CD14-positive monocyte (primary cell): ENCODE results near the gene PHLDA2. TPM values are rescaled to one million over a fixed set of nuclear protein-coding genes. Genes with fewer than 3 reads are reported as not detected.

ENCODE experiments used
- DNase-seq, 3 donors: peaks; one replicate each; pipeline ENCODE4 v3.0.0-alpha.2; 2011 to 2022
- H2AFZ ChIP-seq: 2 replicates; pipeline ENCODE4 v1.6.0; 2012; ENCODE audit warnings: mild to moderate bottlenecking, low read depth, low read length, inconsistent platforms; ENCODE audit not compliant: insufficient read depth, poor library complexity, severe bottlenecking
- H3K27ac ChIP-seq, 2 donors: 1 replicate in 1 of 2; 2 replicates in 1 of 2; pipeline ENCODE4 v1.5.1; 2012 to 2013; ENCODE audit warnings: low read length in 2 of 2, control low read depth in 1 of 2, inconsistent platforms in 1 of 2, low read depth in 1 of 2, mild to moderate bottlenecking in 1 of 2
- H3K27me3 ChIP-seq, 2 donors: one replicate each; pipeline versions ENCODE4 v1.6.0 to v1.6.1; 2011 to 2013; ENCODE audit warnings: low read length in 2 of 2; ENCODE audit not compliant: control insufficient read depth in 2 of 2, insufficient read depth in 2 of 2
- H3K36me3 ChIP-seq, 2 donors: replicated peaks in 1 of 2; 1 replicate in 1 of 2; 2 replicates in 1 of 2; pipeline versions ENCODE4 v1.5.1 to v1.6.1; 2012 to 2013; ENCODE audit warnings: low read length in 2 of 2, control low read depth in 1 of 2, inconsistent platforms in 1 of 2, mild to moderate bottlenecking in 1 of 2; ENCODE audit not compliant: insufficient read depth in 2 of 2, control insufficient read depth in 1 of 2
- H3K4me1 ChIP-seq, 2 donors: 1 replicate in 1 of 2; 2 replicates in 1 of 2; pipeline versions ENCODE4 v1.5.1 to v1.6.1; 2012 to 2013; ENCODE audit warnings: low read length in 2 of 2, control low read depth in 1 of 2, inconsistent platforms in 1 of 2, mild to moderate bottlenecking in 1 of 2, moderate library complexity in 1 of 2; ENCODE audit not compliant: insufficient read depth in 2 of 2, control insufficient read depth in 1 of 2
- H3K4me2 ChIP-seq: replicated peaks from 2 replicates; pipeline ENCODE3; 2012; ENCODE audit warnings: low read length, moderate library complexity, mild to moderate bottlenecking; ENCODE audit not compliant: poor library complexity, severe bottlenecking; ENCODE audit errors: extremely low read depth
- H3K4me3 ChIP-seq, 3 experiments: fragments of 200-600 bp in 1 of 3; sonication (generic) in 1 of 3; replicated peaks in 1 of 3; 1 replicate in 2 of 3; 2 replicates in 1 of 3; pipeline ENCODE4 v1.5.1; 2011 to 2013; ENCODE audit warnings: low read length in 3 of 3, mild to moderate bottlenecking in 3 of 3, control low read depth in 2 of 3, low read depth in 2 of 3, inconsistent platforms in 1 of 3, moderate library complexity in 1 of 3
- H3K79me2 ChIP-seq: 2 replicates; pipeline ENCODE4 v1.6.0; 2012; ENCODE audit warnings: mild to moderate bottlenecking, control low read depth, inconsistent platforms, low read length, moderate library complexity; ENCODE audit not compliant: insufficient read depth
- H3K9ac ChIP-seq: 2 replicates; pipeline ENCODE4 v1.6.0; 2017; ENCODE audit warnings: low read length, mild to moderate bottlenecking; ENCODE audit not compliant: insufficient read depth, poor library complexity, severe bottlenecking
- H3K9me3 ChIP-seq, 2 donors: replicated peaks in 1 of 2; 1 replicate in 1 of 2; 2 replicates in 1 of 2; pipeline versions ENCODE4 v1.5.1 to v1.6.1; 2012 to 2013; ENCODE audit warnings: low read length in 2 of 2, control low read depth in 1 of 2; ENCODE audit not compliant: control insufficient read depth in 1 of 2, insufficient read depth in 1 of 2
- H4K20me1 ChIP-seq: 2 replicates; pipeline ENCODE4 v1.6.0; 2012; ENCODE audit warnings: mild to moderate bottlenecking, low read length, control low read depth, moderate library complexity; ENCODE audit not compliant: insufficient read depth
- H3K27ac Mint-ChIP-seq, 7 donors: one replicate each; pipeline ENCODE4 v1.8.0; 2020; ENCODE audit warnings: mild to moderate bottlenecking in 7 of 7, mixed read lengths in 7 of 7, moderate library complexity in 6 of 7, inconsistent platforms in 2 of 7
- H3K27me3 Mint-ChIP-seq, 3 donors: one replicate each; pipeline ENCODE4 v1.8.0; 2021 to 2022; ENCODE audit warnings: low read depth in 3 of 3, mild to moderate bottlenecking in 3 of 3, mixed read lengths in 3 of 3, moderate library complexity in 3 of 3, inconsistent platforms in 1 of 3
- H3K36me3 Mint-ChIP-seq, 2 donors: one replicate each; pipeline ENCODE4 v1.8.0; 2020; ENCODE audit warnings: mixed read lengths in 2 of 2, inconsistent platforms in 1 of 2, mild to moderate bottlenecking in 1 of 2
- H3K4me1 Mint-ChIP-seq: one replicate; pipeline ENCODE4 v1.8.0; 2020; ENCODE audit warnings: mild to moderate bottlenecking, mixed read lengths
- H3K4me3 Mint-ChIP-seq, 2 donors: one replicate each; pipeline ENCODE4 v1.8.0; 2020; ENCODE audit warnings: mild to moderate bottlenecking in 2 of 2, mixed read lengths in 2 of 2, moderate library complexity in 1 of 2
- H3K9me3 Mint-ChIP-seq, 7 donors: one replicate each; pipeline ENCODE4 v1.8.0; 2020 to 2022; ENCODE audit warnings: mixed read lengths in 7 of 7, mild to moderate bottlenecking in 6 of 7, moderate library complexity in 6 of 7, inconsistent platforms in 2 of 7
- CTCF ChIP-seq: fragments of 200-600 bp; IDR thresholded peaks from one replicate; pipeline ENCODE4 v1.8.0; 2022; ENCODE audit warnings: antibody characterized with exemption, mild to moderate bottlenecking
- WGBS: methylation state at CpG from one replicate; pipeline ENCODE4 v1.1.5; 2013; ENCODE audit warnings: missing lambda C conversion rate; ENCODE audit not compliant: insufficient coverage; 5-methylcytosine and 5-hydroxymethylcytosine counted together
- intact Hi-C, 2 donors: fragments of 100-400 bp; cut with micrococcal nuclease; formaldehyde crosslinking; loops; one replicate each; pipeline versions ENCODE4 v1.15.0 to v1.15.1; 2023
- polyA plus RNA-seq, 3 donors: library from polyadenylated mRNA; depleted of rRNA in 1 of 3; unstranded in 2 of 3; stranded (reverse) in 1 of 3; fragments of 300-500 nt in 2 of 3; fragments of >200 nt in 1 of 3; fragmentation: Illumina TruSeq in 2 of 3; gene quantifications; 1 replicate in 2 of 3; 2 replicates in 1 of 3; pipeline ENCODE4 v1.2.3, GENCODE V29; 2012 to 2021
- small RNA-seq: library from RNA; depleted of rRNA; stranded (forward); fragments of <200 nt; gene quantifications from one replicate; pipeline ENCODE3, GENCODE V24; 2012; ENCODE audit warnings: low read depth; ENCODE audit not compliant: insufficient read length

Gene PHLDA2
- polyA plus RNA-seq, 3 donors, result 2.6 to 54.5 (median 4.7) TPM

GRCh38 chr11:2878782-2879181 lies 50.4 kb downstream of the PHLDA2 start:
- peaks cover 6% of the 10 kb centered on the region for H3K4me1 Mint-ChIP-seq
- Histone ChIP-seq H4K20me1 (no peaks in the 10 kb centered on the region), H3K4me2 (no peak overlapping the region), H3K36me3 (no peaks in the 10 kb centered on the region), H3K27me3 (peaks cover 9 to 23% of the 10 kb centered on the region in 2 donors), H2AFZ (no peak overlapping the region), H3K9me3 (peaks cover 0 to 21% of the 10 kb centered on the region in 2 donors), H3K27ac (no peak overlapping the region), H3K4me1 (peaks cover 2 to 3% of the 10 kb centered on the region in 2 donors), H3K4me3 (no peak overlapping the region), H3K79me2 (no peaks in the 10 kb centered on the region), H3K9ac (no peak overlapping the region)
- intact Hi-C loops, result no loop called here
- H3K27me3 Mint-ChIP-seq, result peaks cover 26 to 44% (median 33%) of the 10 kb centered on the region in 3 donors
- no peak overlapping the region for H3K27ac Mint-ChIP-seq
- H3K36me3 Mint-ChIP-seq, result peaks cover 0 to 9% of the 10 kb centered on the region in 2 donors
- DNase-seq, result no peak
- H3K9me3 Mint-ChIP-seq, result peaks cover 5 to 36% (median 20%) of the 10 kb centered on the region in 7 donors
- H3K4me3 Mint-ChIP-seq, result no peak overlapping the region
- over 99% methylated on average over 8 of the region's 8 CpGs for WGBS
- TF ChIP-seq CTCF, result no peak

Small RNA genes within 50 kb of the gene (small RNA-seq; reads per million reads assigned to genes)
- 99.9 reads per million, percentile 96 among the genes with 10 or more reads in this experiment for gene SNORA54

Other genes starting within 250 kb of the PHLDA2 start
- under 1 TPM; 0.01 to 0.04 (median 0.03) TPM for gene KCNQ1OT1, start 229.4 kb downstream of the PHLDA2 start, polyA plus RNA-seq
- 10 to 100 TPM in 1 of 3 donors, 1 to 10 TPM in 2; 3.2 to 36.4 (median 4.7) TPM for gene CDKN1C, start 43.6 kb downstream of the PHLDA2 start, polyA plus RNA-seq
- 10 to 100 TPM; 42.1 to 44.9 (median 44.9) TPM for gene NAP1L4, start 62.9 kb upstream of the PHLDA2 start, polyA plus RNA-seq
- 10 to 100 TPM; 30.9 to 46.8 (median 35.7) TPM for gene CARS1, start 128.0 kb upstream of the PHLDA2 start, polyA plus RNA-seq
- 10 to 100 TPM in 1 of 3 donors, 1 to 10 TPM in 2; 3.1 to 30.3 (median 6.8) TPM for gene OSBPL5, start 235.9 kb upstream of the PHLDA2 start, polyA plus RNA-seq